CD1c-positive myeloid dendritic cell (primary cell): Measurements from ENCODE around the gene GTF2IRD1.
"Not testable (repeated sequence)": the region's sequence is repeated elsewhere in the genome, so short reads cannot be mapped to it uniquely, and the experiment has no call there.

Experiments used
- DNase-seq: peaks from one replicate; pipeline ENCODE4 v3.0.0-alpha.2; 2016; ENCODE audit errors: extremely low spot score

GTF2IRD1 gene

DNA sequence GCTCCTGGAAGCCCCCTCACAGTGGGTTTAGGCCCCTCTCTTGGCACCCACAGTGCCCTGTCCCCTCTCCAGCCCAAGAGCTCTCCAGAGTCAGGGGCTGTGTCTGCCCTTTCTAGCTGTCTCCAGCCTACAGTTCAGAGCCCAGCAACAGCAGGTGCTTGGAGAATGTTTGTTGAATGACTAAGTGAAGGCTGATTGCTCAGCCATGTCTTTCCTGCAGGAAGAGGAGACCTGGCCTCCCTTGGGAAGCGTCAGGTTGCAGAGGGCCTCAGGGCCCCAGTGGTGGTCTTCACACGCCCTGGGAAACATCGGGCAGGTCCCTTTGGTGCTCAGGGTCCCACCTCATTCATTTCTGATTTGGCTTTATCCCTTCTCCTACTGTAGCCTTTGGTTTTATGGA lies 62.5 kb downstream of the GTF2IRD1 start:
- no peak for DNase-seq

GRCh38 chr7:74518041-74518440 lies 64.3 kb downstream of the GTF2IRD1 start:
- no peak for DNase-seq

DNA sequence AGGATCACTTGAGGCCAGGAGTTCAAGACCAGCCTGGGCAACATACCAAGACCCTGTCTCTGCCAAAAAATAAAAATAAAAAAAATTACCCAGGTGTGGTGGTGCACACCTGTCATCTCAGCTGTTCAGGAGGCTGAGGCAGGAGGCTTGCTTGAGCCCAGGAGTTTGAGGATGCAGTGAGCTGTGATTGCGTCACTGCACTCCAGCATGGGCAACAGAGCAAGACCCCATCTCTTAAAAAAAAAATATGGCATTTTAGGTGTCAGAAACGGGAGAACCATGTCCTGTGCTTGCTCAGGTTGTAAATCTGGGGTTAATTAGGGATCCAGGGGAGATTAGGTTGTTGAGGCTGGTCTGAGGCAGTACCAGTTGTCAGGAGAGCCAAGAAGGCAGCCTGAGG lies 64.9 kb downstream of the GTF2IRD1 start:
- no peak for DNase-seq

- DNase-seq = no peak
These were observed 65.7 kb downstream of the GTF2IRD1 start for GRCh38 chr7:74519395-74519794.

DNA sequence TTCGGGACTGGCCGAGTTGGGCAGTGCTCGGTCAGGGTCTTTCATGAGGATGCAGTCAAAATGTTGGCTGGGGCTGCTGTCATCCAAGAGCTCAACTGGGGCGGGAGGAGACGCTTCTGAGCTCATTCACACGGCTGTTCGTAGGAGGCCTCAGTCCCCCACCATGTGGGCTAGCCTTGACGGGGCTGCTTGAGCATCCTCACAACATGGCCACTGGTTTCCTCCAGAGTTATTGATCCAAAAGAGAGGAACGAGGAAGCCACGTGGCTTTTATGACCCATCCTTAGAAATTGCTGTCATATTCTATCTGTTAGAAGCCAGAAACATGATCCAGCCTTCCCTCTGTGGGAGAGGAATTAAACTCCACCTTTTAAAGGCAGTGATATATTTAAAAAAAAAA lies 68.1 kb downstream of the GTF2IRD1 start:
- no peak for DNase-seq

GRCh38 chr7:74522281-74522905 lies 68.7 kb downstream of the GTF2IRD1 start:
- DNase-seq = no peak

- no peak for DNase-seq
These were observed 69.3 kb downstream of the GTF2IRD1 start for GRCh38 chr7:74523015-74523414.

- no peak for DNase-seq
These were observed 71.4 kb downstream of the GTF2IRD1 start for GRCh38 chr7:74525140-74525539.

DNA sequence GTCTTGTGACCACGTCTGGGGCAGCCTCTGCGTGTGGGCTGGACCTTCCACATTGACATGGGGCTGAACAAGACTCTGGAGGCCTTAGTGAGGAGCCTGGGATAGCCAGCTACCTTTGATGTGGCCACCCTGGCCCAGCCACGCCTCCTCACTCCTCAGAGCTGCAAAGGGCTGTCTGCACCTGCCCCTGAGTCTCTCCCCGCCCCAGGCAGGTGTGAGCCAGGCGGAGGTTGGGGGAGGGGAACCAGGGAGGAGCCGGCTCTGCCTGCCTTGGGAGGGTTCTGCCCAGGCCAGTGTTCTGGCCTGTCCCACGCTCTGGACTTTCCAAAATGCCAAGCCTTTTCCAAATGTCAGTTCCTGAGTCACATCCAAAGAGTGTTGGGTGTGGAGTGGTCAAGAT lies 72.2 kb downstream of the GTF2IRD1 start:
- no peak for DNase-seq

GRCh38 chr7:74526780-74527179 lies 73.1 kb downstream of the GTF2IRD1 start:
- DNase-seq = no peak

GRCh38 chr7:74527842-74528241 lies 74.1 kb downstream of the GTF2IRD1 start:
- DNase-seq = no peak

- DNase-seq = not testable (repeated sequence)
These were observed 75.1 kb downstream of the GTF2IRD1 start for GRCh38 chr7:74528773-74529172.

DNA sequence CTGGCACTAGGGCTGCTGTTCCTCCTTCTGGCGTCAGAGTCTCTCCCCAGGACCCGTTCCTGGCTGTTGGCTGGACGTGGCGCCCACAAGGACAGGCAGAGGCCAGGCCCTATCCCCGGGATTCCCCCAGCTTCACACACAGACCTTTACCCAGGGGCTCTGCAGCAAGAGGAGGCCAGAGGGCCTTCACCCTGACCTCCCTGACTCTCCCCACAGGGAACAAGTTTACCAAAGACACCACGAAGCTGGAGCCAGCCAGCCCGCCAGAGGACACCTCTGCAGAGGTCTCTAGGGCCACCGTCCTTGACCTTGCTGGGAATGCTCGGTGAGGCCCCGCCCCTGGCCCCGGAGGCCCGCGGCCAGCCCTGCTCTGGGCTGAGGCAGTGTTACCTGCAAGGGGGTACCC lies 82.2 kb downstream of the GTF2IRD1 start:
- no peak for DNase-seq

- DNase-seq = not testable (repeated sequence)
These were observed 88.2 kb downstream of the GTF2IRD1 start for GRCh38 chr7:74541937-74542336.

- no peak for DNase-seq
These were observed 88.9 kb downstream of the GTF2IRD1 start for GRCh38 chr7:74542558-74543117.

DNA sequence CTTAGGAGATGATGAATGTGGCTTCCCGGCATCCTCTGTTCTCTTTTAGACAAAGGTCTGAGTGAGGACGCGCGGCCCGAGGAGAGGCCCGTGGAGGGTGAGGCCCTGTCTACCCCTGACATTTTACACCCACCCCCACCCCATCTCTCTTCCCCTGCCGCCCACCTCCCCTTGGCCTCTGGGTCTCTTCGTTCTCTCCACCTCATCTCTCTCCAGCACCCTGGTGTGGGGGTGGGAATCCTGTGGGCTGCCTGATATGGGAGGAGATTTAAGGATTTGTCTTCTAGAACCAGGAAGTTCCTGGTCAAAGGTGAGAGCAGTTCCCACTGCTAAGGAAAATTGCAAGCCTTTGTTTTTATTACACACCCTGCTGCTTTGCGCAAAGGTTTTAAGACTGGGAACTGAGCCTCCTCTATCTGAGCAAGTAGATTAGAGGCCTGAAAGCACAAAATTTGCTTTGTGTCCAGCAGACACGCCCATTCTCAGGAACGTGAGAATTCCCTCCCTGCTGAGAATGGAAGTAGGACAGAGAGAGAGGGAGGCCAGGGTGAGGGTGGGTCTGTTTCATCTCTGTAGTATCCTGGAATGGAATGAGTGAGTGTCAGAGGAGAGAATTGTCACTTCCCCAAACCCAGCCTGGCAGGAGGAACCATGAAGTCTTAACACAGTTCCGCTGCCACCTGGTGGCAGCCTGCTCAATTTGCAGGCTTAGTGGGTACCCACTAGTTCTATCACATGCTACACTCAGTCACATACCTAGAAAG lies 91.2 kb downstream of the GTF2IRD1 start:
- peak; percentile 87 for DNase-seq

DNA sequence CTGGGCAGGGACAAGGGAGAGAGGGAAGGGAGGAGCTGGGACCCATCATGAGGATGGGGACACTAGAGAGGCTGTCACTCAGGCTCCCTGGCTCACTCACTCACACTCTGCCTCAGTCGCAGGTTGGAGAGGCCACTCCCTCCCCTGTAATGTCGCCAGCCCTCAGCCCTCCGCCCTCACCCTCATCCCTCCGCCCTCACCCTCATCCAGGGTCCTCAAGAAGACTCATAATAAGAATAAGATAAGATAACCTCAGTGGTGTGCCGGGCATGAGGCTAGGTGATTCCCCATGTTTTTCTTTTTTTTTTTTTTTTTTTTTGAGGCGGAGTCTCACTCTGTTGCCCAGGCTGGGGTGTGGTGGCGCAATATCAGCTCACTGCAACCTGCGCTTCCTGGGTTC lies 92.2 kb downstream of the GTF2IRD1 start:
- DNase-seq = no peak

GRCh38 chr7:74553596-74554012 lies 99.9 kb downstream of the GTF2IRD1 start:
- DNase-seq = peak; percentile 43

GRCh38 chr7:74554178-74554577 lies 100.5 kb downstream of the GTF2IRD1 start:
- no peak for DNase-seq

DNA sequence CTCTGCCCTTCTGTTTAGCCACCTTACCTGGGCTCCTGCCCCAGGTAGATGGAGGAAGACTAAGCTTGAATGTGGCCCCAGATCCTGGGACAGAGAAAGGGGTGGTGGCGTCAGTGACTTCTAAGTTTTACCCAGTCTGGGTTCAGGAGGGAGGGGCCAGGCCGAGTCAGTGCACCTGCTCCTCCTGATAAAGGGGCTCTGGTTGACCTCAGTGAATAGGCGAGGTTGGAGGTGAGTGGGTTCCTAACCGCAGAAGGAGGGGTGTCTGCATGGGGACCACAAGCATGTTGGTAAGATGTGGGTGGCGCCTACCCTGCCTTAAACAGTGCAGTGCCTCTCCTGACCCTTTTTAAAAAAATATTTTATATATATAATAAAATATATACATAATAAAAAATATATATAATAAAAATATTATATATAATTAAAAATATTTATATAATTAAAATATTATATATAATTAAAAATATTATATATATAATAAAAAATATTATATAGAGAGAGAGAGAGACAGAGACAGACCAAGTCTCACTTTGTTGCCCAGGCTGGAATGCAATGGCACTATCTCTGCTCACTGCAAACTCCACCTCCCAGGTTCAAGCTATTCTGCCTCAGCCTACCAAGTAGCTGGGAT lies 106.5 kb downstream of the GTF2IRD1 start:
- no peak for DNase-seq

DNA sequence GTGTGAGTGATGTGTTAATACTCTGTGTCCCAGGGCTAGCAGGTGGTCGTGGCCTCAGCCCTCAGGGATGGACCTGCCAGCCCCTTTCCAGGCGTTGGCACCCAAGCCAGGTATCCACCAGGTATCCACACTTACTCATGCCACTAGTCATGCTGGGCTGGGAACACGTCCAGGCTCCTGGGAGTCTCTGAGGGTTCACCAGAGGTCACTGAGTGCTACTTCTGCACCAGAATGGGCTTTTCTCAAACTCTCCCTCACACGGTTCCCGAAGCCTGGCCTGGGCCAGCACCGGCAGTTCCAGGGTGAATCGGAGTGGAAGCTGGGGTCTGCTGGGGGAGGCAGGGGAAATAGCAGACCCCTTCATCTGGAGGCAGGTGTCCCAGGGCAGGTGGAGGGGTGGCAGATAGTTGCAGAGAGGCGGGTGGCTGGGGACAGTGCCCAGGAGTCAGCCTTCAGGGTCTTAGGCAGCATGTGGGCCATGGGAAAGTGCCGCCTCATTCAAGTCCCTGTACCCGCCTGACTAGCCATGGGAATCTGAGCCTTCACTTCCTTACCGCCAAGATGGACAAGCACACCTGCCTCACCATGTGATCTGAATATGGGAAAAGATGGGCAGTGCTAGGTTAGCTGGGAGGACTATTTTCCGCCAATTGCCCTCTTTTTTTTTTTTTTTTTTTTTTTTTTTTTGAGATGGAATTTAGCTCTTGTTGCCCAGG lies 108.3 kb downstream of the GTF2IRD1 start:
- no peak for DNase-seq

- not testable (repeated sequence) for DNase-seq
These were observed 109.9 kb downstream of the GTF2IRD1 start for GRCh38 chr7:74563639-74564038.
